Measurements from ENCODE around the gene CARM1. TPM values are rescaled to one million over a fixed set of nuclear protein-coding genes. Genes with fewer than 3 reads are reported as not detected.

CARM1 gene
- total and polyA plus RNA-seq, 2 donors (not counting 1 experiment from before 2014, with no cell fraction given) = 33.0 to 34.3 TPM

DNA sequence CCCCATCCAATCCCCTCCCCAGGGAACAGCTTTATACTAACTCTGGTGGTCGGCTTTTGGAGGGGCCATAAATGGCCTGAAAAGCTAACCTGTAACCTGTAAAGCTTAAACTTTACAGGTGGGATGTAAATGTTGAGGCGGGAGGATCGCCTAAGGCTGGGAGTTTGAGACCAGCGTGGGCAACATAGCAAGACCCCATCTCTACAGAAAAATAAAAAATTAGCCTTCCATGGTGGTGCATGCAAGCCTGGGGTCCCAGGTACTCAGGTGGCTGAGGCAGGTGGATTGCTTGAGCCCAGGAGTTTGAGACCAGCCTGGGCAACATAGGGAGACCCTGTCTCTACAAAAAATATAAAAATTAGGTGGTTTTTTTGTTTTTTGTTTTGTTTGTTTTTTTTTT lies 18.5 kb downstream of the CARM1 start:
- Histone ChIP-seq H4K20me1 (ENCODE audit: control insufficient read depth, insufficient read depth, low read length, poor library complexity, severe bottlenecking) (peaks cover 59% of the 10 kb centered on the region), H3K9me3 (ENCODE audit: control extremely low read depth in 1 of 3, control insufficient read depth in 2 of 3, insufficient read depth in 1 of 3, low read length in 2 of 3) (no peaks in the 10 kb centered on the region), H3K4me2 (replicated peaks; ENCODE audit: low read depth, low read length, poor library complexity, severe bottlenecking) (no peak overlapping the region), H3K27me3 (replicated peaks in 1 of 4; ENCODE audit: control extremely low read depth in 1 of 4, control insufficient read depth in 3 of 4, insufficient read depth in 4 of 4, low read length in 3 of 4) (no peaks in the 10 kb centered on the region), H3K36me3 (replicated peaks in 1 of 2; ENCODE audit: control extremely low read depth in 1 of 2, control insufficient read depth in 1 of 2, extremely low read depth in 1 of 2, insufficient read depth in 2 of 2, low read length in 1 of 2) (no peaks in the 10 kb centered on the region), H3K27ac (ENCODE audit: low read length in 2 of 2) (no peak overlapping the region), H2AFZ (ENCODE audit: insufficient read depth, low read depth, low read length, poor library complexity, severe bottlenecking) (no peak overlapping the region), H3K4me1 (ENCODE audit: control insufficient read depth in 2 of 2, insufficient read depth in 2 of 2, low read length in 2 of 2) (peaks cover 0 to 7% of the 10 kb centered on the region in 2 donors), H3K4me3 (ENCODE audit: control extremely low read depth in 1 of 5, extremely low read depth in 1 of 5, insufficient read depth in 1 of 5, low read depth in 2 of 5, low read length in 4 of 5) (no peak overlapping the region), H3K9ac (ENCODE audit: low read length) (no peak overlapping the region), H3K79me2 (ENCODE audit: control insufficient read depth, insufficient read depth, low read length) (peaks cover 87% of the 10 kb centered on the region)
- Mint-ChIP-seq H3K27me3 (no peaks in the 10 kb centered on the region), H3K4me1 (peaks cover 8% of the 10 kb centered on the region), H3K27ac (no peak overlapping the region), H3K4me3 (no peak overlapping the region), H3K9me3 (ENCODE audit: insufficient read depth) (no peaks in the 10 kb centered on the region)
- TF ChIP-seq, protein P1, sequence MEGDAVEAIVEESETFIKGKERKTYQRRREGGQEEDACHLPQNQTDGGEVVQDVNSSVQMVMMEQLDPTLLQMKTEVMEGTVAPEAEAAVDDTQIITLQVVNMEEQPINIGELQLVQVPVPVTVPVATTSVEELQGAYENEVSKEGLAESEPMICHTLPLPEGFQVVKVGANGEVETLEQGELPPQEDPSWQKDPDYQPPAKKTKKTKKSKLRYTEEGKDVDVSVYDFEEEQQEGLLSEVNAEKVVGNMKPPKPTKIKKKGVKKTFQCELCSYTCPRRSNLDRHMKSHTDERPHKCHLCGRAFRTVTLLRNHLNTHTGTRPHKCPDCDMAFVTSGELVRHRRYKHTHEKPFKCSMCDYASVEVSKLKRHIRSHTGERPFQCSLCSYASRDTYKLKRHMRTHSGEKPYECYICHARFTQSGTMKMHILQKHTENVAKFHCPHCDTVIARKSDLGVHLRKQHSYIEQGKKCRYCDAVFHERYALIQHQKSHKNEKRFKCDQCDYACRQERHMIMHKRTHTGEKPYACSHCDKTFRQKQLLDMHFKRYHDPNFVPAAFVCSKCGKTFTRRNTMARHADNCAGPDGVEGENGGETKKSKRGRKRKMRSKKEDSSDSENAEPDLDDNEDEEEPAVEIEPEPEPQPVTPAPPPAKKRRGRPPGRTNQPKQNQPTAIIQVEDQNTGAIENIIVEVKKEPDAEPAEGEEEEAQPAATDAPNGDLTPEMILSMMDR (IDR thresholded peaks at IDR 0.05) = no peak
- no peak for TF ChIP-seq EZH2 (IDR thresholded peaks at IDR 0.05; ENCODE audit: borderline replicate concordance, insufficient read depth, low read depth, low read length, poor library complexity, severe bottlenecking)
- ATAC-seq (ENCODE audit: low read depth) (no peak), DNase-seq (no peak)
- POLR2A ChIA-PET = no interaction called here
- intact Hi-C loops (cut with micrococcal nuclease) = no loop called here
- CTCF ChIA-PET = interaction anchor here (0.7 to 1.7 kb wide), 2 partner anchors 13 to 407 kb away, joined by 5 read pairs; no protein-coding TSS in a partner anchor
- WGBS (ENCODE audit: insufficient coverage) = no CpG with 5 or more reads among the region's 4 CpGs

DNA sequence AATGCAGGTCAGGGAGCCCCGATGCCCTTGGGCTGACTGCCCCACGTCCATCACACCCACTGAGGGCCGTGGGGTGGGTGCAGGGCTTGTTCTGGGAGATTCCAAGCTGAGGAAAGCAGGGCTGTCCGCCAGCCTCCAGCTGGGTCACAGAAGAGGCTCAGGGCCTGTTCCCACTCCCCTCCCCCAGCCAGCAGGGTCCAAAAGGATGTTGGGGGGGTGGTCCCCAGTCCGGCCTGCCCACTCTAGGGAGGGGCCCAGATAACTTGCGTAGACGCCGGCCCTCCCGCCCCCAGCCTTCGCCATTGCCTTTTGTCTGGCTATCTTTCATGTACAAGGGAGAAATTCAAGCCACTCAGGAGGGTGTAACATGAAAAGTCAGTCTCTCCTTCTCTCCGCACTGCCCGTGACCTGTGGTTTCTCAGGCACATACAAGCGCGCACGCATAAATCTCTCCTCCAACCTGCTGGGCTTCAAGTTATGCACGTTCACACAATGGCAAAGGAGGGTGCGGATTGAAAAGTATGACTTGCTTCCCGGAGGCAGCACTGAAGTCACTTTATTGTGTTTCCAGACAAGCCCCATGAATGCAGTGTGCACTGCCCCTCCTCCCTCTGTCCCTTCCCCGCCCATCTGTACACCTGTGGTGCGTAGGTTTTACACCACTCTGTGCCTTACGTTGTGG lies 20.2 kb downstream of the CARM1 start:
- DNase-seq = no peak
- no peak overlapping the region for H3K4me3 ChIP-seq (ENCODE audit: control extremely low read depth in 1 of 5, extremely low read depth in 1 of 5, insufficient read depth in 1 of 5, low read depth in 2 of 5, low read length in 4 of 5)
- H3K36me3 ChIP-seq (replicated peaks in 1 of 2; ENCODE audit: control extremely low read depth in 1 of 2, control insufficient read depth in 1 of 2, extremely low read depth in 1 of 2, insufficient read depth in 2 of 2, low read length in 1 of 2) = no peaks in the 10 kb centered on the region
- Mint-ChIP-seq H3K4me1 (peaks cover 11% of the 10 kb centered on the region), H3K4me3 (no peak overlapping the region), H3K9me3 (ENCODE audit: insufficient read depth) (no peaks in the 10 kb centered on the region), H3K27ac (no peak overlapping the region), H3K27me3 (no peaks in the 10 kb centered on the region)
- H3K27me3 ChIP-seq (replicated peaks in 1 of 4; ENCODE audit: control extremely low read depth in 1 of 4, control insufficient read depth in 3 of 4, insufficient read depth in 4 of 4, low read length in 3 of 4) = no peaks in the 10 kb centered on the region
- POLR2A ChIA-PET = no interaction called here
- H3K4me2 ChIP-seq (replicated peaks; ENCODE audit: low read depth, low read length, poor library complexity, severe bottlenecking) = no peak overlapping the region
- intact Hi-C loops (cut with micrococcal nuclease) = no loop called here
- peaks cover 60% of the 10 kb centered on the region for H4K20me1 ChIP-seq (ENCODE audit: control insufficient read depth, insufficient read depth, low read length, poor library complexity, severe bottlenecking)
- H3K27ac ChIP-seq (ENCODE audit: low read length in 2 of 2) = no peak overlapping the region
- 98% methylated on average over 18 of the region's 21 CpGs for WGBS (ENCODE audit: insufficient coverage)
- H3K9me3 ChIP-seq (ENCODE audit: control extremely low read depth in 1 of 3, control insufficient read depth in 2 of 3, insufficient read depth in 1 of 3, low read length in 2 of 3) = no peaks in the 10 kb centered on the region
- peaks cover 88% of the 10 kb centered on the region for H3K79me2 ChIP-seq (ENCODE audit: control insufficient read depth, insufficient read depth, low read length)
- no peak for TF ChIP-seq EZH2 (IDR thresholded peaks at IDR 0.05; ENCODE audit: borderline replicate concordance, insufficient read depth, low read depth, low read length, poor library complexity, severe bottlenecking)
- TF ChIP-seq, protein P1 (IDR thresholded peaks at IDR 0.05) = no peak
- H3K4me1 ChIP-seq (ENCODE audit: control insufficient read depth in 2 of 2, insufficient read depth in 2 of 2, low read length in 2 of 2) = peaks cover 0 to 7% of the 10 kb centered on the region in 2 donors
- no peak overlapping the region for H3K9ac ChIP-seq (ENCODE audit: low read length)
- ATAC-seq (ENCODE audit: low read depth) = no peak
- H2AFZ ChIP-seq (ENCODE audit: insufficient read depth, low read depth, low read length, poor library complexity, severe bottlenecking) = no peak overlapping the region
- CTCF ChIA-PET = interaction anchor here (0.6 kb wide), 1 partner anchor 10 kb away, joined by 3 read pairs; no protein-coding TSS in a partner anchor
